Epithelial cell of esophagus (primary cell): ENCODE measurements around the gene OSBPL10.

ENCODE experiments used
- DNase-seq: peaks from one replicate; pipeline ENCODE4 v3.0.0; 2010; ENCODE audit warnings: low read depth
- H3K4me3 ChIP-seq: 2 replicates; pipeline ENCODE4 v1.5.1; 2011; ENCODE audit warnings: mild to moderate bottlenecking, low read length, control low read depth
- TF ChIP-seq, protein P1 (sequence below): IDR thresholded peaks from 2 replicates; pipeline ENCODE4 v1.5.1; 2011; ENCODE audit warnings: low read depth, mild to moderate bottlenecking, low read length, control low read depth, inconsistent platforms; ENCODE audit not compliant: insufficient read depth; ENCODE audit errors: missing control alignments

Gene OSBPL10

DNA sequence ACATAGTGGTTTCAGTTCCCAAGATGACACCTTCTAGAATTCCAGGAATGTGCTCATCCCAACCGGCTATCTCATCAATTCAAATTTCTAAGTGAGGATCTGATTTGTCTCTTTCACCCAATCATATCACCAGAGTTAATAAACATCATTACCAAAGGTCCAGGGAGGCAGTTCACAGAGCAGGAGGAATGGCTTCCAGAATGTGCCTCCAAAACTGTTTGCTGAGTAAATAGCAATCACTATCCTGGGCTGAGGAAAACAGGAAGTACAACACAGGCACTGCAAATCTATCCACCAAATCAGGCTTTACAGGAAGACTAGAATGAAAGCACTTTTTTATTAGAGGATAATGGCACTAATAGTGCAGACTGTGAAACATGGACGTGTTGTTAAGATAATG is 61.5 kb downstream of the OSBPL10 start:
- TF ChIP-seq, protein P1, sequence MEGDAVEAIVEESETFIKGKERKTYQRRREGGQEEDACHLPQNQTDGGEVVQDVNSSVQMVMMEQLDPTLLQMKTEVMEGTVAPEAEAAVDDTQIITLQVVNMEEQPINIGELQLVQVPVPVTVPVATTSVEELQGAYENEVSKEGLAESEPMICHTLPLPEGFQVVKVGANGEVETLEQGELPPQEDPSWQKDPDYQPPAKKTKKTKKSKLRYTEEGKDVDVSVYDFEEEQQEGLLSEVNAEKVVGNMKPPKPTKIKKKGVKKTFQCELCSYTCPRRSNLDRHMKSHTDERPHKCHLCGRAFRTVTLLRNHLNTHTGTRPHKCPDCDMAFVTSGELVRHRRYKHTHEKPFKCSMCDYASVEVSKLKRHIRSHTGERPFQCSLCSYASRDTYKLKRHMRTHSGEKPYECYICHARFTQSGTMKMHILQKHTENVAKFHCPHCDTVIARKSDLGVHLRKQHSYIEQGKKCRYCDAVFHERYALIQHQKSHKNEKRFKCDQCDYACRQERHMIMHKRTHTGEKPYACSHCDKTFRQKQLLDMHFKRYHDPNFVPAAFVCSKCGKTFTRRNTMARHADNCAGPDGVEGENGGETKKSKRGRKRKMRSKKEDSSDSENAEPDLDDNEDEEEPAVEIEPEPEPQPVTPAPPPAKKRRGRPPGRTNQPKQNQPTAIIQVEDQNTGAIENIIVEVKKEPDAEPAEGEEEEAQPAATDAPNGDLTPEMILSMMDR, result no peak
- no peak overlapping the region for H3K4me3 ChIP-seq
- no peak for DNase-seq

DNA sequence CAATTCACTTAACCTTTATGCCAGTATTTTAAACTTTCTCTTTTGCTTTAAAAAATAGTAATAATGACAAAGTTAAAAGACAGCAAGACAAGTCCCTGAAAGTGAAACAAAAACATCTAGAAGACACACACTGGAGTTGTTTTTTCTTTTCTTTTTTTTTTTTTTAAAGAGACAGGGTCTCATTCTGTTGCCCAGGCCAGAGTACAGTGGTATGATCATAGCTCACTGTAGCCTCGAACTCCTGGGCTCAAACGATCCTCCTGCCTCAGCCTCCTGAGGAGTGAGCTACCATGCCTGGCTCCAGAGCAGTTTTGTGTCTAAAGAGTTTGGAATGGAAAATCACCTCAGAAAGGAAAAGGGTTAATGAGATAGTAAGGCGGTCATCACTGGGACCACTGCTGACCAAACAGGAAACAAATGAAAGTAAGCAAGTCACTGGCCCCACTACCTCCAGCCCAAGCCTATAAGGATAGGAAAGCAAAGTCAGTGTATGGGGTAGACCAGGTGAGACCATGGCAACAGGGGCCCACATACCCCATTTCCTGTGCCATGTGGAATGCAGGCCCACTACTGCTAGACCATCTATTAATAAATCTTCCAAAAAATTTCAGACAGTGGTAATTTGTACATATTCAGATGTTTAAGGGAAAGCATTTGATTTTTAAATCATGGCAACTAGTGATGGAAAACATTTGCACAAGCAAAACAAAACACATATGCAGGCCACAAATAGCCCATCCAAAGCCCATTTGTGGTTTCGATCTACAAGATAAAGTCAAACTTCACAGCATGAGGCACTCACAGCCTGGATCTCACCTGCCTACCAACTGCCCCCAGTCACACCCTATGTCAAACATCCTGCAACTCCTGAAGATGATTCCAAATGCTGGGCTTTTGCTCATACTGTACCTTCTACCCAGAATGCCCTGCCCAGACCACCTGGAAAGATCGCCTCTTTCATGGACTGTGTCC is 62.6 kb downstream of the OSBPL10 start:
- no peak for DNase-seq
- TF ChIP-seq, protein P1, result no peak
- no peak overlapping the region for H3K4me3 ChIP-seq

DNA sequence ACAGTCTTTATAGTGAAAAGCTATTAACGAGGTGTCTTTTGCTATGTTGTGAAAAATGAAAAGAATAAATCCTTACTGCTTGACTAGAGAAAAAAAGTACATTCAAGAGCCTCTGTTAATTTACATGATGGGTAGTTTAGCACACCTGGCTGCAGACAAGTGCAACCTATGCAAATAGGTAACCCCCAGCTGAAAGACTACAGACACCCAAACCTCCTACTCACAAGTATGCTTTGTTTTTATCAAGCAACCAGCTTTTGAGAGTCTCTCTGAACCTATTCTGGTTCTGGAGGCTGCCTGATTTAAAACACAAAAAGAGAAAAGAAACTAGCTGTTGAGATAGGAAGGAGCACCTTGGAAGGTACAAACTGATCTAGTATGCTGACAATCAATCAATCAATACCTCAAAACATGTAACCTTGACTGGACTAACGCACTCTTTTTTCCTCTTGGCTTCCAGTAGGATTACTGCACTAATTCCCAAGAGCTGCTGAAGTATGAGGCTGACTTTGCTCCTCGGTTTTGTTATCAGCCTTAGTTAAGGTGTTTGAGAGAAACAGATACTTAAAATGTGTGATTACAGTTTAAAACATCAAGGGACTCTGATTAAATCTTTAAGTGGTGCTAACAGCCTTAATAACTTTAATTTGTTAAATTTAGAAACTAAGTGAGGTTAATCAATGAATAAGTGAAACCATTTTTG is 63.6 kb downstream of the OSBPL10 start:
- no peak overlapping the region for H3K4me3 ChIP-seq
- TF ChIP-seq, protein P1, result no peak

DNA sequence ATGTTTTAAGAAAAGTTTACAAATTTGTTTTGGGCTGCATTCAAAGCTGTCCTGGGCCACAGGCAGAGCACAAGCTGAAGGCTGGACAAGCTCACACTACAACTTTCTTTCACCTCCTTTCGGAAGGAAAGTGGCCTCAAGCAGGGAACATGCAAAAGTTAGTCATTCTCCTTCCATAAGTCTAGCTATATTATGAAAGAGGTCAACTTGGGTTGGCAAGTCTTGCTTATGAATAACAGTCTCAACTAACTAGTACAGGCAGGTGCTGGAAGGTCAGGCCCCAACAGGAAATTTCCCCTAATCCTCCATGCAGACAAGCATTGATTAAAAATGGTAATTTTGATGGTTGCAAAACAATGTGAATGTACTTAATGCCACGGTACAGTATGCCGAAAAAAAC is 69.4 kb downstream of the OSBPL10 start:
- H3K4me3 ChIP-seq, result no peak overlapping the region
- DNase-seq, result peak; percentile 95
- TF ChIP-seq, protein P1, result no peak

More for the DNA sequence above, 63.6 kb downstream of the OSBPL10 start:
- no peak for DNase-seq

DNA sequence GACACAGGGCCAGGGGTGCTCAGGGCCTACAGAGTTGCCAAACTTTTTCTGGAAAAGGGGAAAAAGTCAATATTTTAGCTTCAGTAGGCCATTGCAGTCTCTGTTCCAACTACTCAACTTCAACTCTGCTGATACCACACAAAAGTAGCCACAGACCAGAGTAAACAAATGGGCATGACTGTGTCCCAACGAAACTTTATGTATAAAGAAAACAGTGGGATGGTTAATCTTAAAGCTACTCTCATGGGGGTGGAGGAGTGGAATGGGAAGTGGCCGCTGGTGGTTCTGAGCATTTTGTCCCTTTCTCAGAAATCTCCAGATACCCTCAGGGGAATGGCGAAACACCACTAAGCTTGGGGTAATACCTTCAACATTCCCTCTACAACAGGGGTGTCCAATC is 69.9 kb downstream of the OSBPL10 start:
- TF ChIP-seq, protein P1, result no peak
- no peak overlapping the region for H3K4me3 ChIP-seq
- no peak for DNase-seq

DNA sequence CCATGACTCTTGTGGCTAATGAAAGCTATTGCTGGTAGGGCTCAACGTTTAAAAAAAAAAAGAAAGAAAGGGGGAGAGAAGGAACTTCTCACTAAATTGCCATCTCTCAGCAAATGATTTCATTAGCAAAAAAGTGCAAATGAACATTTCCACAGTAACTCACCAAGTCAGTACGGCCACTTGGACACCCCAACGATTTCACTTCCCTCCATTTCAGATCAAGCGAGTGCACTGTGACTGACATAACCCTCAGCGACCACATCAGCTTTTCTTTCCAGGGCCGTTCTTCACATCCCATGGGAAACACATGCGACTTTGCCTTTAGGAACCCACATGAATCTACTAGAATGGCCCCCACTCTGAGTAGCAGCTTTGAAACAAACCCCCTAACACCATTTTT is 71.6 kb downstream of the OSBPL10 start:
- TF ChIP-seq, protein P1, result no peak
- DNase-seq, result no peak
- no peak overlapping the region for H3K4me3 ChIP-seq
